Kasumi-1 (cell line): ENCODE data around the gene CTU2.

Experiments used
- DNase-seq, 2 experiments: peaks; one replicate each; lab custom pipeline; 2025; lab: John Stamatoyannopoulos, UW

Gene CTU2

DNA sequence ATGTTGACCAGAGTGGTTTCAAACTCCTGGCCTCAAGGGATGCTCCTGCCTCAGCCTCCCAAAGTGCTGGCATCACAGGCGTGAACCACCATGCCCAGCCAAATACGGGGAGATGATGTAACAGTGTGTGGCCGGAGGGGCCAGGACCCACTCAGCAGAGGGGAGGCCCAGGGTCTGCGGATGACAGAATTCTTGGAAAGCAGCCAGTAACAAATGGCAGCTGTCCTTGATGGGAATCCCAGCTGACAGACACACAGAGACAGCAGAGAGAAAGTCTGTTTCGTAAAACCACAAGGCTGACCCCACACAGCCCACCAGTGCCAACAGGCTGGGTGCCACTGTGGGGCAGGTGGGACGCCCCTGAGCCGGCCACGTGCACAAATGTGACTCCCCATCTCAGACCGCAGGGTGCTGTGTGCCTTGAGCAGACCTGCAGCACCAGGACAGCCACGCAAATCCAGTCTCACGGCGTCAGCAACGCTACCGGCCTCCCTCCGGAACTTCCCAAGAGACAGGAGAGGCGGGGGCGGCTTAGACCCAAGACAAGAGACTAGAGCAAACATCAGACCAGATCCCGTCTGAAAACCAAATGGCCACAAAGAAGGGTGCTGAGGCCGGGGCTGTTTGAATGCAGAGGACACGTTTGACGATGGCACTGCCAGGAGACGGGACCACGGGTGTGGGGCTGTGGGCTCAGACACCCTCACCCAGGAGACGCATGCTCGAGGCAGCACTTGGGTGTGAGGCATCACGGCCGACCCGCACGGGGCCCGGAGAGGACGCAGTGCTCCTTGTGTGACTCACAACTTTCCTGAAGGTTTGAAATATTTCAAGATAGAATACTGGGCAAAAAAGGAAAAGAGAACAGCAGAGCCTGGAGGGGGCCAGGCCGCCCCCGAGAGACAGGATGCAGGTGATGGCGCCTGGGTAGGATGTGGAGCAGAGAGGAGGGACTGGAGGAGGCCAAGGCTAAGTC, 24.6 kb downstream of the CTU2 start:
- DNase-seq, result no peak

DNA sequence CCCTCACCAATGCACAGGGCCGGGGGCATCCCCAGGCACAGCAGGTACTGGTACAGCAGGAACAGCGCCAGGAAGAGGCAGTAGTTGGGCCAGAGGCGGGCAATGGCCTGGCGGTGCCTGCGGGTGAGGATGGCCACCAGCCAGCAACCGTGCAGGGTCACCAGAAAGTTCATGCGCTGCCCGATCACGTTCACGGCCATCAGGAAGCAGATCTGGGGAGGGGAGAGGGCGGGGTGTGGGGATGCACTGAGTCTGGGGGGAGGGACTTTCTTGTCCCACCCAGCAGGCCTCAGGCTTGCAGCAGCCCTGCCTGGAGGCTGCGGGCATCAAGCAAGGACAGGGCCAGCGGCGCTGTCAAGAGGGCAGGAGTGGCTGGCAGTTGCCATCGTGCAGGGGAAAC, 25.4 kb downstream of the CTU2 start:
- DNase-seq, result no peak

GRCh38 chr16:88732172-88732960, 26.1 kb downstream of the CTU2 start:
- DNase-seq, result no peak

GRCh38 chr16:88732961-88733294, 26.6 kb downstream of the CTU2 start:
- no peak for DNase-seq

GRCh38 chr16:88733630-88734360, 27.5 kb downstream of the CTU2 start:
- no peak for DNase-seq

DNA sequence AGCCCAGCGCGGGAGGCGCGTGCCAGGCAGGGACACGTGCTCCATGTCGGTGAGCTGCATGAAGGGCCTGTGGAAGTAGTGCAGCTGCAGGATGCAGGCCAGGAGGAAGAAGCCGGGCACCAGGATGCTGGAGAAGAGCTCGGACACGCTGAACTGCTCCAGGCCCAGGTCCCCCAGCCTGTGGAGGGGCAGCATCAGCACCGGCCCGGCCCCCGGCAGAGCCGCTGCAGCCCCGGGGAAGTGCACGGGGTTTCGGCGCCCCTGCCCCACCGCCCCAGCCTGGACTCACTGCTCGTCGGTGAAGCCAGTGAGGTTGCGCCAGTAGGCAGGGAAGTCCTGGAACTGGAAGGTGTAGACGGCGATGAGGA, 28.0 kb downstream of the CTU2 start:
- no peak for DNase-seq

DNA sequence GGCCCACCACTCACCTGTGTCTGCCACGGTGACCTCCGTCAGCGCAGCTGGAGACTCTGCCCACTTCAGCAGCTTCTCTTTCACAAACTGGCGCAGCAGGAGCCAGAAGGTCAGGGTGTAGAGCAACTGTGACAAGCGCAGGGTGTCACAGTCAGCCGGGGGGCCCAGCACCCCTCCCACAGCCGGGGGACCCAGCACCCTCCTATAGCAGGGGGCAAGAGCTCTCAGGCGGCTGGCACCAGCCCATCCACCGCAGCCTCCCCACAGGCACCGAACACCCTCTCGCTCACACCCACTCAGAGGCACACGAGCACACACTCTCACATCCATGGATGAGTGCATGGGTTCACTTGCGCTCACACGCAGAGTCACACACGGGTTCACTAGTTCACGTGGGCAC, 28.8 kb downstream of the CTU2 start:
- DNase-seq, result no peak

GRCh38 chr16:88735616-88736015, 29.3 kb downstream of the CTU2 start:
- DNase-seq, result no peak

DNA sequence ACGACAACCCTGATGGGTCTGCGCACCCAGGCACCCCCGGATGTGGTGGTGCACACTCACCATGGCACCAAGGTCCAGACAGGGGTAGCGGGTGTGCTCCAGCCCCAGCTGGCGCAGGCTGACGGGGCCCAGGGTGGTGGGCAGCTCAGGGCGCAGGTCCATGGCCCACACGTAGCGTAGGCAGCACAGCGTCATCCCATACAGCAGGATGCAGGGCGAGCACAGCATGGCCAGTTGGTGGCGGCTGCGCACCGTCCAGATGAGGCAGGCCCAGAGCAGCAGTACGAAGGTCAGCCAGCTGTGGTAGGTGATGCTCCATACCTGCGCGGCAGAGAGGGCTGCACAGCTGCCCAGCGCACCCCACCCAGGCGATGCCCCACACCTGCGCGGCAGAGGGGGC, 29.8 kb downstream of the CTU2 start:
- DNase-seq, result no peak

DNA sequence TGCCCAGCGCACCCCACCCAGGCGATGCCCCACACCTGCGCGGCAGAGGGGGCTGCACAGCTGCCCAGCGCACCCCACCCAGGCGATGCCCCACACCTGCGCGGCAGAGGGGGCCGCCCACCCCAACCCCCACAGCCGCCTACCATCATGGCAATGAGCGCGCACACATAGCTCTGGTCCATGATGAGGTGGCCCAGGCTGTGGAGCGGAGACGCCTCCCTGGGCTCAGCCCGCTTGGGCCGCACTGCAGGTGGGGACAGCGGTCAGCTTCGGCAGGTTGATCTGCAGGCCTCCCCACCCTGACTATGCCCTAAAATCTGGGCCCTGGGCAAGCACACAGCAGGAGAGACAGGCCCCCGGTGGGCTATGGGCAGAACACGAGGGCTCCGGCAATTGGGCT, 30.2 kb downstream of the CTU2 start:
- no peak for DNase-seq

DNA sequence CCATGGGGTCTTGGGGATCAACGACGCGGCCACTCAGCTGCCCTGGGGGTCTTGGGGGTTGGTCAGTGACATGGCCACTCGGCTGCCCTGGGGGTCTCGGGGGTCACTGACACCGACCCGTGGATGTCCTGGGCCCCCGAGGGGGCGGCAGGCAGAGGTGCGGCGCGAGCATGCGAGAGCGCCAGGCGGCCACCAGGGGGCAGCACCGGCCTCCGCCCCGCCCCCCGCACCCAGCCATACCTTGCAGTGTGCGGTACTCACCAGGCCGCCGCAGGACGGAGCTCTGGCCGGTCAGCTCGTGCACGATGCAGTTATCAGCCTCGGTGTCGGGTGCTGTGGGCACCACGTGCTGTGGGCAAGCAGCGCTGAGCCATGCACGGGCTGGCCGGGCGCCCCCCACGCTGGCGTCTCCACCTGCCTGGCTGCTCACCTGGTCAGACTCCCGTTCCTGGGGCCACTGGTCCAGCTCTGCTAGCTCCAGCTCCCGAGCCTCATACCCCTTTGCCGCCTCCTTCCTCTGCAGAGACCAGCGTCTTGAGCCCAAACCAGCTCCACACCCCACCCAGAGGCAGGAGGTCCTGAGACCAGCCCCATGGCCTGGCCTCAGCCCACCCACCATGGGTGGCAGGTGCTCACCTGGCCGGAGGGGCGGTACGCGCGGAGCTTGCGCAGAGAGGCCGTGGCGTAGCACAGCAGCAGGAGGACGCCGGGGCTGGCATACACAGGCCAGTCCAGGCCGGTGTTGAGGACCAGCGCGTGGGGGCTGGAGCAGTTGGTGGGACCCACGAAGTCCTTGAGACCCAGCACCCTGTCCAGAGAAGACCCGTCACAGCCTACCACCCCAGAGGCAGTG, 31.2 kb downstream of the CTU2 start:
- peak; percentile 38 to 47 for DNase-seq

GRCh38 chr16:88738151-88739084, 32.1 kb downstream of the CTU2 start:
- DNase-seq, result no peak

- DNase-seq, result no peak
These were observed 33.1 kb downstream of the CTU2 start for GRCh38 chr16:88739139-88739976.

DNA sequence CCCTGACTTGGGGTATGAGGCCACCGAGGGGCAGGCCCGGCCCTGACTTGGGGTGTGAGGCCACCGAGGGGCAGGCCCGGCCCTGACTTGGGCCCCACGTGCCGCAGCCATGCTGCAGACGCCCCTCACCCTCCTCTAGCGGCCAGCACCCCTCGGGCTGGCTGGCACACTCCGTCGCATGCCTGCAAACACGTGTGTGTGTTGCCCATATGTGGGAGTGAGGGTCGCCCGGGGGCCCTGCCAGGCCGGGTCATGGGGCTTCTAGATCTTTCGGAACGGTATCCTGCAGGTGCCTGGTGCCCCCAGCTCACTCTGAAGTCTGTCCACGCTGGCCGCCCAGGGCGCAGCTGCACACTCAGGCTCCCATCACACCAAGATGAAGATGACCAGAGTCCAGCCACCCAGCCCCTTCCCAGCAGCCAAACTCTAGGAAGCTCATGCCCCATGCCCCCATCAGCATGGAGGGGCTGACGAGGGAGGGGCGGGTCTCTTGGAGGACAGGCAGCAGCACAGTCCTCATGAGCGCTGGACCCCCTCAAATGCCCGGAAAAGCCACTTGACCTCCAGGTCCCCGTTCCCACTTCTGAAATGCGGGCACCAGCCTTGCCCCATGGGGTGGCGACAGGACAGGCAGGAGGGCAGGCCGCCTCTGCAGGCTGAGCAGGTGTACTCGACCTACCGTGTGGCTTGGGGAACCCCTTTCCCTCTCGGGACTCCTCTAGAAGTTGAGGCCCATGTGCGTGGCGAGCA, 33.8 kb downstream of the CTU2 start:
- no peak for DNase-seq

- no peak for DNase-seq
These were observed 34.4 kb downstream of the CTU2 start for GRCh38 chr16:88740727-88741055.

DNA sequence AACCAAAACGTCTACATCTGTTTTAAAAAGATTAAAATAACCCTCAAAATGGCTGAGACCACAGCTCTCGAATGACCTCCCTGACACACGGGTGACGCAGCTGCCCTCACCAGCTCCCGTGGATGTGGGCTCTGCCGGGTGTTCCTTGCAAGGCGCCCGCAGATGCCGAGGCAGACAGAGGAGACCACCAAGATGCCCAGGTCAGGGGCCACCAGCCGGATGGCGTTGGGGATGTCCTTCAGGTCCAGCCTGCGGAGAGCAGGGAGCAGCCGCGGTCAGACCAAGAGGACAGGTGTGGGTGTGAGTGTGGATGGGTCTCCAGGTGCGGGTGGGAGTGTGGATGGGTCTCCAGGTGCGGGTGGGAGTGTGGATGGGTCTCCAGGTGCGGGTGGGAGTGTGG, 35.1 kb downstream of the CTU2 start:
- DNase-seq, result no peak

GRCh38 chr16:88742896-88743605, 36.7 kb downstream of the CTU2 start:
- no peak for DNase-seq
